ENCODE data around the gene TMCC1. TPM values are rescaled to one million over a fixed set of nuclear protein-coding genes. Genes with fewer than 3 reads are reported as not detected.
"Not testable (repeated sequence)": the region's sequence is repeated elsewhere in the genome, so short reads cannot be mapped to it uniquely, and the experiment has no call there.

The TMCC1 gene
- polyA plus RNA-seq, 1 of the 3 experiments (the other 2 are of a cell fraction), result 7.2 TPM

- TF ChIP-seq SIN3A (IDR thresholded peaks at IDR 0.05; ENCODE audit: borderline replicate concordance, low read depth, low read length), result no peak
These were observed 282.1 kb downstream of the TMCC1 start (continued) for GRCh38 chr3:129611446-129611800.

GRCh38 chr3:129610794-129611445, 282.6 kb downstream of the TMCC1 start:
- H2AFZ ChIP-seq (ENCODE audit: low read depth); H3K4me1 ChIP-seq (ENCODE audit: control insufficient read depth in 1 of 2, insufficient read depth in 2 of 2, low read depth in 1 of 2, low read length in 1 of 2); H4K20me1 ChIP-seq (ENCODE audit: insufficient read depth); POLR2A ChIA-PET; H3K9ac ChIP-seq; H3K9me3 ChIP-seq; H3K27ac ChIP-seq (ENCODE audit: low read depth in 2 of 2, low read length in 1 of 2); CTCF ChIA-PET; H3K4me2 ChIP-seq; H3K9me2 ChIP-seq; H3K36me3 ChIP-seq (replicated peaks in 1 of 2; ENCODE audit: control insufficient read depth in 1 of 2, insufficient read depth in 2 of 2, low read length in 1 of 2); DNase-seq; H3K27me3 ChIP-seq (ENCODE audit: insufficient read depth); H3K4me3 ChIP-seq (ENCODE audit: low read depth in 2 of 2, low read length in 1 of 2); H3K79me2 ChIP-seq (ENCODE audit: insufficient read depth): not testable (repeated sequence)
- 94% methylated on average over 11 of the region's 11 CpGs for WGBS (ENCODE audit: low lambda C conversion rate)
- H3F3A ChIP-seq (replicated peaks; ENCODE audit: insufficient read depth), result peaks cover 14% of the 10 kb centered on the region

GRCh38 chr3:129610276-129610675, 283.2 kb downstream of the TMCC1 start:
- no peaks in the 10 kb centered on the region for H3K27me3 ChIP-seq (ENCODE audit: insufficient read depth)
- 50% methylated on average over 2 of the region's 10 CpGs for WGBS (ENCODE audit: low lambda C conversion rate)
- ChIA-PET POLR2A (no interaction called here), CTCF (no interaction called here)
- no peak for DNase-seq
- no peaks in the 10 kb centered on the region for H3K9me2 ChIP-seq
- peaks cover 7 to 10% of the 10 kb centered on the region in 2 experiments; a peak in 1 of 4 replicates for H3K4me1 ChIP-seq (ENCODE audit: control insufficient read depth in 1 of 2, insufficient read depth in 2 of 2, low read depth in 1 of 2, low read length in 1 of 2)
- H3K27ac ChIP-seq (ENCODE audit: low read depth in 2 of 2, low read length in 1 of 2), result no peak overlapping the region
- no peak overlapping the region for H3K9ac ChIP-seq
- H2AFZ ChIP-seq (ENCODE audit: low read depth), result no peak overlapping the region
- H3F3A ChIP-seq (replicated peaks; ENCODE audit: insufficient read depth), result peaks cover 14% of the 10 kb centered on the region
- no peak overlapping the region for H3K4me3 ChIP-seq (ENCODE audit: low read depth in 2 of 2, low read length in 1 of 2)
- no peaks in the 10 kb centered on the region for H4K20me1 ChIP-seq (ENCODE audit: insufficient read depth)
- no peak overlapping the region for H3K4me2 ChIP-seq
- H3K36me3 ChIP-seq (replicated peaks in 1 of 2; ENCODE audit: control insufficient read depth in 1 of 2, insufficient read depth in 2 of 2, low read length in 1 of 2), result no peaks in the 10 kb centered on the region
- no peaks in the 10 kb centered on the region for H3K9me3 ChIP-seq
- H3K79me2 ChIP-seq (ENCODE audit: insufficient read depth), result no peaks in the 10 kb centered on the region
- TF ChIP-seq TAF1 (IDR thresholded peaks at IDR 0.05; ENCODE audit: borderline replicate concordance, low read depth, low read length) (no peak), GABPA (IDR thresholded peaks at IDR 0.05; ENCODE audit: low read depth) (no peak), USF1 (IDR thresholded peaks at IDR 0.05; ENCODE audit: borderline replicate concordance, low read depth) (no peak), EP300 (IDR thresholded peaks at IDR 0.05; ENCODE audit: borderline replicate concordance in 1 of 2, low read depth in 1 of 2, low read length in 1 of 2) (no peak), RFX5 (IDR thresholded peaks at IDR 0.05; ENCODE audit: low read length) (no peak), REST (IDR thresholded peaks at IDR 0.05; ENCODE audit: low read depth, low read length) (no peak), USF2 (IDR thresholded peaks at IDR 0.05; ENCODE audit: borderline replicate concordance, low read depth, low read length) (no peak), YY1 (IDR thresholded peaks at IDR 0.05; ENCODE audit: low read depth) (no peak), IRF3 (IDR thresholded peaks at IDR 0.05; ENCODE audit: low read depth, low read length) (no peak), SIN3A (IDR thresholded peaks at IDR 0.05; ENCODE audit: borderline replicate concordance, low read depth, low read length) (no peak), EZH2phosphoT487 (IDR thresholded peaks at IDR 0.05; ENCODE audit: borderline replicate concordance, low read depth) (no peak), POLR2AphosphoS5 (IDR thresholded peaks at IDR 0.05; ENCODE audit: low read depth, low read length) (no peak), TEAD4 (IDR thresholded peaks at IDR 0.05; ENCODE audit: borderline replicate concordance, insufficient read depth) (no peak), CHD2 (IDR thresholded peaks at IDR 0.05; ENCODE audit: low read length, partially characterized antibody) (no peak), NFIC (IDR thresholded peaks at IDR 0.05; ENCODE audit: borderline replicate concordance) (no peak), RCOR1 (IDR thresholded peaks at IDR 0.05; ENCODE audit: low read length) (no peak), SMC3 (IDR thresholded peaks at IDR 0.05; ENCODE audit: low read depth, low read length) (no peak), RAD21 (IDR thresholded peaks at IDR 0.05; ENCODE audit: low read length) (no peak), TCF12 (IDR thresholded peaks at IDR 0.05) (no peak)
